Activated T-cell treated with anti-CD3 and anti-CD28 coated beads, Interleukin-2, amount 50 U/mL, for 24 hours (primary cell): ENCODE data around the gene COL8A1.

Experiments used
- DNase-seq: peaks from one replicate; pipeline ENCODE4 v3.0.0-alpha.2; 2020
- H3K27ac Mint-ChIP-seq: 2 replicates; pipeline ENCODE4 v1.8.0; 2020; ENCODE audit warnings: mild to moderate bottlenecking, mixed read lengths
- H3K27me3 Mint-ChIP-seq: 2 replicates; pipeline ENCODE4 v1.8.0; 2020; ENCODE audit warnings: mixed read lengths
- H3K36me3 Mint-ChIP-seq: 2 replicates; pipeline ENCODE4 v1.8.0; 2020; ENCODE audit warnings: low read depth, mixed read lengths
- H3K4me1 Mint-ChIP-seq: 2 replicates; pipeline ENCODE4 v1.8.0; 2020; ENCODE audit warnings: low read depth, mixed read lengths
- H3K4me3 Mint-ChIP-seq: 2 replicates; pipeline ENCODE4 v1.8.0; 2020; ENCODE audit warnings: mild to moderate bottlenecking, moderate library complexity, mixed read lengths
- H3K9me3 Mint-ChIP-seq: 2 replicates; pipeline ENCODE4 v1.8.0; 2020; ENCODE audit warnings: mixed read lengths

COL8A1 gene

GRCh38 chr3:99674086-99674789 is 35.8 kb downstream of the COL8A1 start:
- DNase-seq: no peak
- Mint-ChIP-seq H3K36me3 (no peaks in the 10 kb centered on the region), H3K4me1 (no peaks in the 10 kb centered on the region), H3K9me3 (no peaks in the 10 kb centered on the region), H3K27ac (no peak overlapping the region), H3K27me3 (peaks cover 5% of the 10 kb centered on the region), H3K4me3 (no peak overlapping the region)

GRCh38 chr3:99678023-99678422 is 39.6 kb downstream of the COL8A1 start:
- DNase-seq: no peak
- H3K4me3 Mint-ChIP-seq: no peak overlapping the region
- H3K27ac Mint-ChIP-seq: no peak overlapping the region
- H3K4me1 Mint-ChIP-seq: no peaks in the 10 kb centered on the region
- no peaks in the 10 kb centered on the region for H3K9me3 Mint-ChIP-seq
- H3K27me3 Mint-ChIP-seq: no peaks in the 10 kb centered on the region
- H3K36me3 Mint-ChIP-seq: no peaks in the 10 kb centered on the region

- Mint-ChIP-seq H3K9me3 (no peaks in the 10 kb centered on the region), H3K4me3 (no peak overlapping the region), H3K27me3 (no peaks in the 10 kb centered on the region), H3K27ac (no peak overlapping the region), H3K4me1 (no peaks in the 10 kb centered on the region), H3K36me3 (no peaks in the 10 kb centered on the region)
- DNase-seq: no peak
Measured at GRCh38 chr3:99678896-99679295, 40.5 kb downstream of the COL8A1 start.

GRCh38 chr3:99681512-99681911 is 43.1 kb downstream of the COL8A1 start:
- Mint-ChIP-seq H3K9me3 (no peaks in the 10 kb centered on the region), H3K36me3 (no peaks in the 10 kb centered on the region), H3K4me1 (no peaks in the 10 kb centered on the region), H3K27ac (no peak overlapping the region), H3K4me3 (no peak overlapping the region), H3K27me3 (peaks cover 7% of the 10 kb centered on the region)
- no peak for DNase-seq

- Mint-ChIP-seq H3K36me3 (no peaks in the 10 kb centered on the region), H3K9me3 (no peaks in the 10 kb centered on the region), H3K27ac (no peak overlapping the region), H3K4me1 (no peaks in the 10 kb centered on the region), H3K27me3 (peaks cover 8% of the 10 kb centered on the region), H3K4me3 (no peak overlapping the region)
- no peak for DNase-seq
Measured at GRCh38 chr3:99681976-99682375, 43.6 kb downstream of the COL8A1 start.

GRCh38 chr3:99683465-99683864 is 45.1 kb downstream of the COL8A1 start:
- H3K9me3 Mint-ChIP-seq: no peaks in the 10 kb centered on the region
- H3K4me3 Mint-ChIP-seq: no peak overlapping the region
- H3K27ac Mint-ChIP-seq: no peak overlapping the region
- DNase-seq: no peak
- no peaks in the 10 kb centered on the region for H3K4me1 Mint-ChIP-seq
- peaks cover 18% of the 10 kb centered on the region for H3K27me3 Mint-ChIP-seq
- H3K36me3 Mint-ChIP-seq: no peaks in the 10 kb centered on the region

- H3K4me1 Mint-ChIP-seq: no peaks in the 10 kb centered on the region
- no peak for DNase-seq
- no peak overlapping the region for H3K27ac Mint-ChIP-seq
- H3K4me3 Mint-ChIP-seq: no peak overlapping the region
- peaks cover 21% of the 10 kb centered on the region for H3K27me3 Mint-ChIP-seq
- no peaks in the 10 kb centered on the region for H3K9me3 Mint-ChIP-seq
- no peaks in the 10 kb centered on the region for H3K36me3 Mint-ChIP-seq
Measured at GRCh38 chr3:99683876-99684275, 45.5 kb downstream of the COL8A1 start.

GRCh38 chr3:99684644-99685043 is 46.2 kb downstream of the COL8A1 start:
- Mint-ChIP-seq H3K27ac (no peak overlapping the region), H3K27me3 (peaks cover 21% of the 10 kb centered on the region), H3K4me1 (no peaks in the 10 kb centered on the region), H3K4me3 (no peak overlapping the region), H3K9me3 (no peaks in the 10 kb centered on the region), H3K36me3 (no peaks in the 10 kb centered on the region)
- no peak for DNase-seq

GRCh38 chr3:99686469-99686868 is 48.1 kb downstream of the COL8A1 start:
- Mint-ChIP-seq H3K4me1 (no peaks in the 10 kb centered on the region), H3K9me3 (no peaks in the 10 kb centered on the region), H3K27me3 (peaks cover 21% of the 10 kb centered on the region), H3K27ac (no peak overlapping the region), H3K36me3 (no peaks in the 10 kb centered on the region), H3K4me3 (no peak overlapping the region)
- no peak for DNase-seq

- Mint-ChIP-seq H3K4me3 (no peak overlapping the region), H3K27me3 (peaks cover 21% of the 10 kb centered on the region), H3K27ac (no peak overlapping the region), H3K4me1 (no peaks in the 10 kb centered on the region), H3K9me3 (no peaks in the 10 kb centered on the region), H3K36me3 (no peaks in the 10 kb centered on the region)
- peak; percentile 47 for DNase-seq
Measured at GRCh38 chr3:99686955-99687612, 48.7 kb downstream of the COL8A1 start.

- Mint-ChIP-seq H3K4me3 (no peak overlapping the region), H3K4me1 (no peaks in the 10 kb centered on the region), H3K9me3 (no peaks in the 10 kb centered on the region), H3K27me3 (peaks cover 18% of the 10 kb centered on the region), H3K27ac (no peak overlapping the region), H3K36me3 (no peaks in the 10 kb centered on the region)
- no peak for DNase-seq
Measured at GRCh38 chr3:99690761-99691369, 52.5 kb downstream of the COL8A1 start.

GRCh38 chr3:99693636-99694035 is 55.2 kb downstream of the COL8A1 start:
- Mint-ChIP-seq H3K27ac (no peak overlapping the region), H3K9me3 (no peaks in the 10 kb centered on the region), H3K4me3 (no peak overlapping the region), H3K36me3 (no peaks in the 10 kb centered on the region), H3K27me3 (peaks cover 3% of the 10 kb centered on the region), H3K4me1 (no peaks in the 10 kb centered on the region)
- no peak for DNase-seq

GRCh38 chr3:99696497-99696896 is 58.1 kb downstream of the COL8A1 start:
- DNase-seq: no peak
- Mint-ChIP-seq H3K4me3 (no peak overlapping the region), H3K27ac (no peak overlapping the region), H3K4me1 (no peaks in the 10 kb centered on the region), H3K27me3 (peaks cover 8% of the 10 kb centered on the region), H3K9me3 (no peaks in the 10 kb centered on the region), H3K36me3 (no peaks in the 10 kb centered on the region)

GRCh38 chr3:99697250-99697649 is 58.9 kb downstream of the COL8A1 start:
- H3K27ac Mint-ChIP-seq: no peak overlapping the region
- peaks cover 8% of the 10 kb centered on the region for H3K27me3 Mint-ChIP-seq
- H3K9me3 Mint-ChIP-seq: no peaks in the 10 kb centered on the region
- DNase-seq: no peak
- H3K4me3 Mint-ChIP-seq: no peak overlapping the region
- H3K36me3 Mint-ChIP-seq: no peaks in the 10 kb centered on the region
- H3K4me1 Mint-ChIP-seq: no peaks in the 10 kb centered on the region

GRCh38 chr3:99698932-99699331 is 60.5 kb downstream of the COL8A1 start:
- H3K9me3 Mint-ChIP-seq: no peaks in the 10 kb centered on the region
- no peaks in the 10 kb centered on the region for H3K4me1 Mint-ChIP-seq
- DNase-seq: no peak
- peaks cover 8% of the 10 kb centered on the region for H3K27me3 Mint-ChIP-seq
- H3K27ac Mint-ChIP-seq: no peak overlapping the region
- H3K36me3 Mint-ChIP-seq: no peaks in the 10 kb centered on the region
- H3K4me3 Mint-ChIP-seq: no peak overlapping the region
